GM18508 (cell line): ENCODE measurements around the gene ATG101.

ENCODE experiments used
- ATAC-seq: cut with Tn5 transposase; IDR thresholded peaks from one replicate; pipeline ENCODE4 v1.9.1; 2021; ENCODE audit warnings: moderate number of reproducible peaks; ENCODE audit not compliant: insufficient read depth, unreplicated experiment

The ATG101 gene

GRCh38 chr12:52041035-52041434 lies 28.7 kb upstream of the ATG101 start:
- no peak for ATAC-seq

GRCh38 chr12:52041695-52042123 lies 28.1 kb upstream of the ATG101 start:
- ATAC-seq: no peak

GRCh38 chr12:52042706-52043385 lies 26.9 kb upstream of the ATG101 start:
- no peak for ATAC-seq

GRCh38 chr12:52043386-52044212 lies 26.2 kb upstream of the ATG101 start:
- no peak for ATAC-seq

GRCh38 chr12:52044292-52044983 lies 25.3 kb upstream of the ATG101 start:
- ATAC-seq: no peak

- ATAC-seq: no peak
Measured at GRCh38 chr12:52045794-52046199, 24.0 kb upstream of the ATG101 start.

GRCh38 chr12:52046859-52047258 lies 22.9 kb upstream of the ATG101 start:
- no peak for ATAC-seq

GRCh38 chr12:52049286-52049685 lies 20.5 kb upstream of the ATG101 start:
- ATAC-seq: no peak

GRCh38 chr12:52049688-52050087 lies 20.1 kb upstream of the ATG101 start:
- ATAC-seq: no peak

- no peak for ATAC-seq
Measured at GRCh38 chr12:52050116-52050757, 19.5 kb upstream of the ATG101 start.

- peak; percentile 44 for ATAC-seq
Measured at GRCh38 chr12:52050758-52051541, 18.8 kb upstream of the ATG101 start, which contains the start of gene NR4A1. NR4A1 (plus strand) TSS chr12:52051442; CDS start chr12:52054329, 2,887 bp downstream.

GRCh38 chr12:52052468-52053186 lies 17.2 kb upstream of the ATG101 start:
- ATAC-seq: no peak

GRCh38 chr12:52053536-52054209 lies 16.1 kb upstream of the ATG101 start:
- no peak for ATAC-seq

- ATAC-seq: no peak
Measured at GRCh38 chr12:52054231-52054832, 15.4 kb upstream of the ATG101 start.

- ATAC-seq: no peak
Measured at GRCh38 chr12:52054833-52055730, 14.7 kb upstream of the ATG101 start.

- ATAC-seq: no peak
Measured at GRCh38 chr12:52055731-52056711, 13.8 kb upstream of the ATG101 start.
